B cell (primary cell): ENCODE data around the gene UBE2Q1.

Source experiments
- CTCF ChIP-seq: fragments of 200-600 bp; IDR thresholded peaks from one replicate; pipeline ENCODE4 v1.8.0; 2022; ENCODE audit warnings: antibody characterized with exemption, mild to moderate bottlenecking
- EZH2 ChIP-seq: IDR thresholded peaks from 2 replicates; pipeline ENCODE4 v1.6.1; 2012; ENCODE audit warnings: borderline replicate concordance, low read depth, mild to moderate bottlenecking, moderate library complexity, low read length; ENCODE audit not compliant: insufficient read depth, poor library complexity, severe bottlenecking

- TF ChIP-seq EZH2: no peak
- TF ChIP-seq CTCF: no peak
Observed at GRCh38 chr1:154568157-154568815, 9.8 kb upstream of the UBE2Q1 start.
